ENCODE measurements around the gene MAN1A1.
A peak's percentile ranks its signal among the peaks of the same experiment; 100 is the strongest.

Gene MAN1A1

GRCh38 chr6:119148825-119149525 lies 200.6 kb downstream of the MAN1A1 start:
- H3K4me3 ChIP-seq (replicated peaks; ENCODE audit: insufficient read depth, low read length) = no peak overlapping the region
- H3K27me3 ChIP-seq (ENCODE audit: insufficient read depth, poor library complexity, severe bottlenecking) = no peaks in the 10 kb centered on the region
- no peak for DNase-seq (ENCODE audit: low read depth in 1 of 2, low spot score in 1 of 2)
- TF ChIP-seq GABPA (IDR thresholded peaks at IDR 0.05; ENCODE audit: low read depth) = no peak
- no peak for TF ChIP-seq SPI1 (IDR thresholded peaks at IDR 0.05; ENCODE audit: borderline replicate concordance, low read depth)
- no peak for TF ChIP-seq REST (IDR thresholded peaks at IDR 0.05; ENCODE audit: insufficient replicate concordance, low read depth)
- no peak for TF ChIP-seq CTCF (IDR thresholded peaks at IDR 0.05; ENCODE audit: insufficient read depth, low read length)
- no peak for TF ChIP-seq POLR2AphosphoS5 (IDR thresholded peaks at IDR 0.05; ENCODE audit: low read depth)
- H3K27ac ChIP-seq (replicated peaks) = no peak overlapping the region

- no peak for DNase-seq (ENCODE audit: low read depth in 1 of 2, low spot score in 1 of 2)
- TF ChIP-seq POLR2AphosphoS5 (IDR thresholded peaks at IDR 0.05; ENCODE audit: low read depth) (no peak), CTCF (IDR thresholded peaks at IDR 0.05; ENCODE audit: insufficient read depth, low read length) (peak; percentile 45), GABPA (IDR thresholded peaks at IDR 0.05; ENCODE audit: low read depth) (no peak), REST (IDR thresholded peaks at IDR 0.05; ENCODE audit: insufficient replicate concordance, low read depth) (no peak)
- Histone ChIP-seq H3K27ac (replicated peaks) (no peak overlapping the region), H3K27me3 (ENCODE audit: insufficient read depth, poor library complexity, severe bottlenecking) (no peaks in the 10 kb centered on the region), H3K4me3 (replicated peaks; ENCODE audit: insufficient read depth, low read length) (no peak overlapping the region)
These were observed 201.3 kb downstream of the MAN1A1 start for GRCh38 chr6:119148098-119148824.

- DNase-seq (ENCODE audit: low read depth in 1 of 2, low spot score in 1 of 2) = peak in 1 of 2 experiments; percentile 81
- H3K27ac ChIP-seq (replicated peaks) = no peak overlapping the region
- H3K27me3 ChIP-seq (ENCODE audit: insufficient read depth, poor library complexity, severe bottlenecking) = no peaks in the 10 kb centered on the region
- no peak overlapping the region for H3K4me3 ChIP-seq (replicated peaks; ENCODE audit: insufficient read depth, low read length)
- no peak for TF ChIP-seq REST (IDR thresholded peaks at IDR 0.05; ENCODE audit: insufficient replicate concordance, low read depth)
- no peak for TF ChIP-seq GABPA (IDR thresholded peaks at IDR 0.05; ENCODE audit: low read depth)
- TF ChIP-seq SPI1 (IDR thresholded peaks at IDR 0.05; ENCODE audit: borderline replicate concordance, low read depth) = peak; percentile 31; the same call in 1 of the 2 replicates
These were observed 202.2 kb downstream of the MAN1A1 start for GRCh38 chr6:119147101-119148053.

All from HL-60 (cell line).